ENCODE results near the gene SEMA3C.

Gene SEMA3C

GRCh38 chr7:80860554-80860953 is 58.3 kb downstream of the SEMA3C start:
- POLR2A ChIA-PET: no interaction called here
- H3K27ac ChIP-seq (ENCODE audit: extremely low read depth, low read depth, low read length): no peak overlapping the region

GRCh38 chr7:80859272-80859970 is 59.4 kb downstream of the SEMA3C start:
- ChIA-PET CTCF (interaction anchor here (1.0 kb wide), 1 partner anchor 126 kb away, joined by 3 read pairs; no protein-coding TSS in a partner anchor), POLR2A (interaction anchor here (0.9 kb wide), 1 partner anchor 18 kb away, joined by 4 read pairs; no protein-coding TSS in a partner anchor)
- no peaks in the 10 kb centered on the region for H3K9me3 ChIP-seq (ENCODE audit: control insufficient read depth, insufficient read depth, low read depth, low read length)
- H3K27ac ChIP-seq (ENCODE audit: extremely low read depth, low read depth, low read length): peak overlapping the region; percentile 29; the same call in 1 of the 2 replicates
- H3K4me3 ChIP-seq (ENCODE audit: low read depth, low read length): no peak overlapping the region
- H3K4me1 ChIP-seq (ENCODE audit: control insufficient read depth, insufficient read depth, low read length): peaks cover 25% of the 10 kb centered on the region
- no peaks in the 10 kb centered on the region for H3K36me3 ChIP-seq (ENCODE audit: control insufficient read depth in 2 of 2, insufficient read depth in 1 of 2, low read length in 2 of 2)
- TF ChIP-seq ZNF221 (tag by site-specific recombination; IDR thresholded peaks at IDR 0.05; ENCODE audit: borderline replicate concordance) (no peak), PRDM1 (tag by site-specific recombination; IDR thresholded peaks at IDR 0.05) (no peak), ZNF777 (tag by site-specific recombination; IDR thresholded peaks at IDR 0.05; ENCODE audit: borderline replicate concordance) (no peak), ZFP37 (tag by site-specific recombination; IDR thresholded peaks at IDR 0.05) (no peak), ZNF449 (tag by site-specific recombination; IDR thresholded peaks at IDR 0.05) (no peak), ZNF211 (tag by site-specific recombination; IDR thresholded peaks at IDR 0.05; ENCODE audit: low read depth) (no peak), ZNF350 (tag by site-specific recombination; IDR thresholded peaks at IDR 0.05) (no peak), SCRT2 (tag by site-specific recombination; IDR thresholded peaks at IDR 0.05) (peak; percentile 64), ZNF362 (tag by site-specific recombination; IDR thresholded peaks at IDR 0.05) (no peak)

More at GRCh38 chr7:80860554-80860953, 58.3 kb downstream of the SEMA3C start:
- CTCF ChIA-PET: no interaction called here
- Histone ChIP-seq H3K4me3 (ENCODE audit: low read depth, low read length) (no peak overlapping the region), H3K36me3 (ENCODE audit: control insufficient read depth in 2 of 2, insufficient read depth in 1 of 2, low read length in 2 of 2) (no peaks in the 10 kb centered on the region), H3K4me1 (ENCODE audit: control insufficient read depth, insufficient read depth, low read length) (peaks cover 25% of the 10 kb centered on the region), H3K9me3 (ENCODE audit: control insufficient read depth, insufficient read depth, low read depth, low read length) (no peaks in the 10 kb centered on the region)
- no peak for TF ChIP-seq ZNF311 (tag by site-specific recombination; IDR thresholded peaks at IDR 0.05; ENCODE audit: borderline replicate concordance)
- no peak for TF ChIP-seq ZNF398 (tag by site-specific recombination; IDR thresholded peaks at IDR 0.05)

GRCh38 chr7:80858141-80858903 is 60.5 kb downstream of the SEMA3C start:
- no peak overlapping the region for H3K27ac ChIP-seq (ENCODE audit: extremely low read depth, low read depth, low read length)
- no peaks in the 10 kb centered on the region for H3K36me3 ChIP-seq (ENCODE audit: control insufficient read depth in 2 of 2, insufficient read depth in 1 of 2, low read length in 2 of 2)
- peaks cover 25% of the 10 kb centered on the region for H3K4me1 ChIP-seq (ENCODE audit: control insufficient read depth, insufficient read depth, low read length)
- POLR2A ChIA-PET: no interaction called here
- H3K9me3 ChIP-seq (ENCODE audit: control insufficient read depth, insufficient read depth, low read depth, low read length): no peaks in the 10 kb centered on the region
- CTCF ChIA-PET: interaction anchor here (1.0 kb wide), 1 partner anchor 125 kb away, joined by 3 read pairs; no protein-coding TSS in a partner anchor
- no peak overlapping the region for H3K4me3 ChIP-seq (ENCODE audit: low read depth, low read length)
- TF ChIP-seq ZNF335 (tag by site-specific recombination; conservative IDR thresholded peaks at IDR 0.05) (peak; percentile 31; the same call in 1 of the 2 replicates), PRDM6 (tag by site-specific recombination; IDR thresholded peaks at IDR 0.05) (peak; percentile 39), SP3 (tag by site-specific recombination; IDR thresholded peaks at IDR 0.05) (no peak), WT1 (tag by site-specific recombination; IDR thresholded peaks at IDR 0.05) (0 out of 2 replicates have a peak, but pooled peaks have one; percentile 25)
